OCI-LY1 (cell line): Measurements from ENCODE around the gene IL1RAPL2.

Source experiments
- H2AFZ ChIP-seq: fragments of 200-600 bp; sonication (generic), shearing (Covaris generic); 2 replicates; pipeline ENCODE4 v1.6.0; 2014; ENCODE audit warnings: antibody characterized with exemption, mild to moderate bottlenecking, low read length
- H3F3A ChIP-seq: fragments of 200-600 bp; sonication (generic), shearing (Covaris generic); 2 replicates; pipeline ENCODE4 v1.6.0; 2014; ENCODE audit warnings: mild to moderate bottlenecking, antibody characterized with exemption, low read length, moderate library complexity; ENCODE audit not compliant: insufficient read depth
- H3K27ac ChIP-seq: fragments of 200-600 bp; sonication (generic); 2 replicates; pipeline ENCODE4 v1.5.1; 2014; ENCODE audit warnings: low read length, mixed run types, mild to moderate bottlenecking, low read depth; ENCODE audit not compliant: poor library complexity, severe bottlenecking
- H3K27me3 ChIP-seq: fragments of 200-600 bp; sonication (generic); 2 replicates; pipeline ENCODE4 v1.6.0; 2014; ENCODE audit warnings: antibody characterized with exemption, mild to moderate bottlenecking, low read length, moderate library complexity; ENCODE audit not compliant: insufficient read depth
- H3K36me3 ChIP-seq: fragments of 200-600 bp; sonication (generic); 2 replicates; pipeline ENCODE4 v1.6.1; 2014; ENCODE audit warnings: mild to moderate bottlenecking, antibody characterized with exemption, low read length, moderate library complexity, mixed read lengths; ENCODE audit not compliant: insufficient read depth
- H3K4me1 ChIP-seq: fragments of 200-600 bp; sonication (generic); 2 replicates; pipeline ENCODE4 v1.5.1; 2014; ENCODE audit warnings: mild to moderate bottlenecking, low read length, moderate library complexity; ENCODE audit not compliant: insufficient read depth, severe bottlenecking
- H3K4me2 ChIP-seq: fragments of 200-600 bp; sonication (generic), shearing (Covaris generic); 2 replicates; pipeline ENCODE4 v1.6.1; 2014; ENCODE audit warnings: low read length
- H3K4me3 ChIP-seq: fragments of 200-600 bp; sonication (generic); 2 replicates; pipeline ENCODE4 v1.5.1; 2014; ENCODE audit warnings: low read length, low read depth, mild to moderate bottlenecking, mixed read lengths; ENCODE audit not compliant: poor library complexity, severe bottlenecking
- H3K79me2 ChIP-seq: fragments of 200-600 bp; shearing (Covaris generic); 2 replicates; pipeline ENCODE4 v1.6.1; 2016; ENCODE audit warnings: mixed run types, low read length, mixed read lengths; ENCODE audit not compliant: insufficient read depth
- H3K9ac ChIP-seq: fragments of 200-600 bp; sonication (generic), shearing (Covaris generic); 2 replicates; pipeline ENCODE4 v1.6.1; 2014; ENCODE audit warnings: mild to moderate bottlenecking, low read length, mixed read lengths
- H3K9me2 ChIP-seq: fragments of 200-600 bp; sonication (generic), shearing (Covaris generic); 2 replicates; pipeline ENCODE4 v1.6.1; 2014; ENCODE audit warnings: low read depth, mild to moderate bottlenecking, low read length, mixed read lengths
- H3K9me3 ChIP-seq: fragments of 200-600 bp; shearing (Covaris generic); 2 replicates; pipeline ENCODE4 v1.6.1; 2014; ENCODE audit warnings: low read length, mixed read lengths
- H4K20me1 ChIP-seq: fragments of 200-600 bp; sonication (generic), shearing (Covaris generic); 2 replicates; pipeline ENCODE4 v1.6.0; 2016; ENCODE audit warnings: mild to moderate bottlenecking, low read length; ENCODE audit not compliant: insufficient read depth
- CTCF ChIP-seq: fragments of 200-600 bp; sonication (generic), shearing (Covaris generic); IDR thresholded peaks from 2 replicates; pipeline ENCODE4 v1.5.1; 2017; ENCODE audit warnings: mild to moderate bottlenecking, antibody characterized with exemption, low read length, moderate library complexity, mixed read lengths
- EZH2 ChIP-seq: fragments of 200-600 bp; sonication (generic), shearing (Covaris generic); IDR thresholded peaks from 2 replicates; pipeline ENCODE4 v1.8.0; 2017; ENCODE audit warnings: borderline replicate concordance, mixed run types, mild to moderate bottlenecking, antibody characterized with exemption, low read length, moderate library complexity, mixed read lengths

The IL1RAPL2 gene

GRCh38 chrX:105038672-105039328 is 472.8 kb downstream of the IL1RAPL2 start:
- no peaks in the 10 kb centered on the region for H3K9me2 ChIP-seq
- H3K4me1 ChIP-seq, result no peaks in the 10 kb centered on the region
- no peak overlapping the region for H3K9ac ChIP-seq
- H3K9me3 ChIP-seq, result no peaks in the 10 kb centered on the region
- H3K79me2 ChIP-seq, result no peaks in the 10 kb centered on the region
- H3K27ac ChIP-seq, result no peak overlapping the region
- no peak overlapping the region for H2AFZ ChIP-seq
- TF ChIP-seq CTCF, result no peak
- TF ChIP-seq EZH2, result no peak
- no peaks in the 10 kb centered on the region for H3K27me3 ChIP-seq
- H3K36me3 ChIP-seq, result no peaks in the 10 kb centered on the region
- H3F3A ChIP-seq, result no peaks in the 10 kb centered on the region
- H3K4me2 ChIP-seq, result no peak overlapping the region
- H3K4me3 ChIP-seq, result no peak overlapping the region
- no peaks in the 10 kb centered on the region for H4K20me1 ChIP-seq

DNA sequence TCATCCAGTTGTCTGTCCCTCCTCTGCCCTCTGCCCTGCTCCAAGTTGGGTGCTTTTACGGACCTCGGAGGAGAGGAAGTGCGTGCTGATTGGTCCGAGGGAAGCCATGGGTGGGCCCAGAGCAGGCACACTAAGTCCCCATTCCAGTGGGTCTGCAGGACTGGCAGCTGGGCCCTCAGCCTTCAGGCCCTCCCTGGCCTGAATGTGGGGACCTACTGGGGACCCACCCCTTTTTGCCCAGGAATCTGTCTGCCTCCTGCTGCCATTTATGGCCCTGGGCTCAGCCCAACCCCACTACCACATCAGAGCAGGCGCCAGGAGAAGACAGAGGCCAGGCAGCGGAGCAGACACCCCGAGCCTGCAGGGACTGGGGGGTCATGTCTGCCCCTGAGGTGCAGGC is 484.9 kb downstream of the IL1RAPL2 start:
- H3K9me3 ChIP-seq, result no peaks in the 10 kb centered on the region
- H3K9me2 ChIP-seq, result no peaks in the 10 kb centered on the region
- no peaks in the 10 kb centered on the region for H4K20me1 ChIP-seq
- no peaks in the 10 kb centered on the region for H3K79me2 ChIP-seq
- TF ChIP-seq EZH2, result no peak
- no peak for TF ChIP-seq CTCF
- H2AFZ ChIP-seq, result no peak overlapping the region
- no peak overlapping the region for H3K4me2 ChIP-seq
- H3K36me3 ChIP-seq, result no peaks in the 10 kb centered on the region
- no peak overlapping the region for H3K27ac ChIP-seq
- H3F3A ChIP-seq, result no peaks in the 10 kb centered on the region
- no peaks in the 10 kb centered on the region for H3K27me3 ChIP-seq
- H3K9ac ChIP-seq, result no peak overlapping the region
- H3K4me3 ChIP-seq, result no peak overlapping the region
- H3K4me1 ChIP-seq, result no peaks in the 10 kb centered on the region

DNA sequence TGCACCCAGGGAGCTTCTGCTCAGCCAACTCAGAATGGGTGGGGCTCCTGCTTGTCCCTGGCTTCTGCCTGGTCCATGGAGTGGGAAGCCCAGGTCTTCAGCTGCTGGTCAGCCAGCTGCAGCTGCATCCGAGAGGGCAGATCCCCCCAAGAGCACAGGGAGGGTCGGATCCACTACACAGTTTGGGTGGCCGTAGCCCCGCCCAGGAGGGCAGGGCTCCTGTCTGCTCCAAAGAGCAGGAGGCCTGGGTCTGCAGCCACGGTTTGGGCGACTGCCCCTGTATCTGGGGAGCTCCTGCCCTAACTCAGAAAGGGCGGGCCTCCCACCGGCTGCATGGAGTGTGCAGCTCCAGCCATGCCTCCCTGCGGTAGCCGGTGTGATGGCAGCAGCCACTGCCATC is 485.4 kb downstream of the IL1RAPL2 start:
- no peaks in the 10 kb centered on the region for H4K20me1 ChIP-seq
- H3K27me3 ChIP-seq, result no peaks in the 10 kb centered on the region
- no peak overlapping the region for H3K4me3 ChIP-seq
- H3K4me2 ChIP-seq, result no peak overlapping the region
- no peaks in the 10 kb centered on the region for H3K4me1 ChIP-seq
- H3K9me3 ChIP-seq, result no peaks in the 10 kb centered on the region
- H3K36me3 ChIP-seq, result no peaks in the 10 kb centered on the region
- no peaks in the 10 kb centered on the region for H3K9me2 ChIP-seq
- no peak overlapping the region for H3K9ac ChIP-seq
- no peak overlapping the region for H2AFZ ChIP-seq
- H3F3A ChIP-seq, result no peaks in the 10 kb centered on the region
- H3K27ac ChIP-seq, result no peak overlapping the region
- TF ChIP-seq CTCF (no peak), EZH2 (no peak)
- H3K79me2 ChIP-seq, result no peaks in the 10 kb centered on the region
